ENCODE data around the gene DHX29.
A peak's percentile ranks its signal among the peaks of the same experiment; 100 is the strongest.

The DHX29 gene

DNA sequence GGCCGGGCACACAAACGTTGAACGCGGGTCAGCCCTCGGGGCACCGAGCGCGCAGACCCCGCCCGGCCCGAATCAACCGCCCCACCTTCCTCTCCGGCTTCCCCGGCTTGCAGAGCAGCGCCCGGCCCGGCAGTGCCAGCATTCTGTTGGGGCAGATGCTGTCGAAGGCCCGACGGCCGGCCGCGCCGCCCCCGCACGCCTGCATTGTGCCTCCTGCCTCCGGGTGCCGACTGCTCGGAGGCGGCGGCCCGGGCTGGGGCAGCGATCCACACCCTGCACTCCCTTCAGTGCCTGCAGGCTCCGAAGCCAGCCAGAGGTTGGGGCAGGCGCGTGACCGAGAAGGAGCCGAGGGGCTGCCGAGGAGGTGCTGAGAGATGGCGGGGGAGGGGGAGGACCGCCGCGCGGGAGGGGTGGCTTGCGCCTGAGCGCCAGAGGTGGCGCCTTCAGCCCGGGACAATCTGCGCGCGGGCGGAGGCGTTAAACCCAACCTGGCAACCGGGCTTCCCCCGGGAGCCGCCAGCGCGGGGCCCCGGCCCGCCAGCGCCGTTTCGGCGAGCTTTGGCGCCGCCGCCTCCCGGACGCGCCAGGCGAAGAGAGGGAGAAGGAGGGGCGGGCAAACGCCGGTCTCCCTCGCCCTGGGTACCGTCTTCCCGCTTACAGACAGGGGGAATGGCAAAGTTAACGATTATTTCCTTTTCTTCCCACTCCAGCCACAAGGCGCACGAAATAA is 80.4 kb downstream of the DHX29 start, which contains the start of gene MCIDAS (continued):
- TF ChIP-seq, protein P1, sequence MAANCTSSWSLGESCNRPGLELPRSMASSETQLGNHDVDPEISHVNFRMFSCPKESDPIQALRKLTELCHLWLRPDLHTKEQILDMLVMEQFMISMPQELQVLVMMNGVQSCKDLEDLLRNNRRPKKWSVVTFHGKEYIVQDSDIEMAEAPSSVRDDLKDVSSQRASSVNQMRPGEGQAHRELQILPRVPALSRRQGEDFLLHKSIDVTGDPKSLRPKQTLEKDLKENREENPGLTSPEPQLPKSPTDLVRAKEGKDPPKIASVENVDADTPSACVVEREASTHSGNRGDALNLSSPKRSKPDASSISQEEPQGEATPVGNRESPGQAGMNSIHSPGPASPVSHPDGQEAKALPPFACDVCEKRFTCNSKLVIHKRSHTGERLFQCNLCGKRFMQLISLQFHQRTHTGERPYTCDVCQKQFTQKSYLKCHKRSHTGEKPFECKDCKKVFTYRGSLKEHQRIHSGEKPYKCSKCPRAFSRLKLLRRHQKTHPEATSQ (tag by site-specific recombination; IDR thresholded peaks at IDR 0.05), result peak; percentile 54; the same call in 1 of the 2 replicates
- TF ChIP-seq ZBTB44 (tag by site-specific recombination; IDR thresholded peaks at IDR 0.05), result no peak
- TF ChIP-seq, protein P2, sequence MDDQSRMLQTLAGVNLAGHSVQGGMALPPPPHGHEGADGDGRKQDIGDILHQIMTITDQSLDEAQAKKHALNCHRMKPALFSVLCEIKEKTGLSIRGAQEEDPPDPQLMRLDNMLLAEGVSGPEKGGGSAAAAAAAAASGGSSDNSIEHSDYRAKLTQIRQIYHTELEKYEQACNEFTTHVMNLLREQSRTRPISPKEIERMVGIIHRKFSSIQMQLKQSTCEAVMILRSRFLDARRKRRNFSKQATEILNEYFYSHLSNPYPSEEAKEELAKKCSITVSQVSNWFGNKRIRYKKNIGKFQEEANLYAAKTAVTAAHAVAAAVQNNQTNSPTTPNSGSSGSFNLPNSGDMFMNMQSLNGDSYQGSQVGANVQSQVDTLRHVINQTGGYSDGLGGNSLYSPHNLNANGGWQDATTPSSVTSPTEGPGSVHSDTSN (CRISPR knock-in tag; IDR thresholded peaks at IDR 0.05), result peak; percentile 24; the same call in 1 of the 2 replicates
- TF ChIP-seq SCRT1 (tag by site-specific recombination; IDR thresholded peaks at IDR 0.05; ENCODE audit: borderline replicate concordance), result no peak
- no peak for TF ChIP-seq ZNF202 (tag by site-specific recombination; IDR thresholded peaks at IDR 0.05; ENCODE audit: borderline replicate concordance)
- 0 out of 2 replicates have a peak, but pooled peaks have one; percentile 8 for TF ChIP-seq ZNF660 (tag by site-specific recombination; IDR thresholded peaks at IDR 0.05)

DNA sequence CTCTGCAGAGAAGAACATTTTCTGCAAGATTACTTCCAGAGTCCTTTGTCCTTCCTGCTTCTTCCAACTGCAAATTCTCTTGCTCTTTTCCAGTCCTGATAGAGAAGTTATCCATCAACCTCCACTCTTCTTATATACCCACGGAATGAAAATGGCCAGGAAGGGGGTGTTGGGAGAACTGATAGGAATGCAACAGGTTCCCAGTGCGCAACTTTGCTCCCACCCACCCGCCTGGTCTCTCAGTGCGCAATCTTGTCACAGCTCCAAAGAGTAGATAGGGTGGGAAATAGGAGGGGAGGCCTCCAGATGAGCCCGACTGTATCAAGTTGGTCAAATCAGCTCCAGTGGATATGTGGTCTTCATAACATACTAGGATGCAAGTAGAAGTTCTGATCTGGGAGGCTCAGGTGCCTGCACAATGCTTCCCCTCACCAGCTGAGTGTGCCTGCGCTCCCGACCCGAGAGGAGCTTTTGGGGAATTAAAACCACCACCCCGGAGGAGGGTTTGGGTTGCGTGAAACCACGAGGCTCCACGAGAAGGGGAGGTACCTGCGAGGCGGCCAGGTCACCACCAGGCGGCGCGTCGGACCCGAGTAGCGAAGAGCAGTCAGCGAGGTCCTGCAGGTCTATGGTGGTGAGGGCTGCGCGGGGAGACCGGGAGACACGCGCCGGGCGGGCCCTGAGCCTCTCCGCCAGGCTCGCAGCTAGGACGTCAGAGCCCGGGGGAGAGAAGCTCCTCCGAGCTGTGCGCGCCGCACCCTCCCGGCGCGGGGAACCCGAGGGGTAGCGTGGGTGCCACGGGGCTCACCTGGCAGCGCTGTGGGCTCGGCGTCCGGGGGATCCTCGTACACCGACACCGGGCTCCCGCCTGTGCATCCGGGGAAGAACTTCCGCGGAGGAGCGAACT is 81.2 kb downstream of the DHX29 start:
- H3K9me3 ChIP-seq (ENCODE audit: control insufficient read depth, insufficient read depth, low read depth, low read length), result no peaks in the 10 kb centered on the region
- POLR2A ChIA-PET, result interaction anchor here (0.9 to 2.3 kb wide), 5 partner anchors 9 to 81 kb away, joined by 3 to 14 read pairs (median 4); partner anchors contain the start of genes CDC20B, DHX29 and MTREX
- peak overlapping the region; percentile 49 for H3K4me3 ChIP-seq (ENCODE audit: low read depth, low read length)
- peak overlapping the region; percentile 92 for H3K27ac ChIP-seq (ENCODE audit: extremely low read depth, low read depth, low read length)
- CTCF ChIA-PET, result interaction anchor here (0.6 to 2.9 kb wide), 31 partner anchors 9 to 676 kb away, joined by 3 to 24 read pairs (median 3); no protein-coding TSS in a partner anchor
- no peaks in the 10 kb centered on the region; the same call in 1 of the 2 replicates for H3K4me1 ChIP-seq (ENCODE audit: control insufficient read depth, insufficient read depth, low read length)
- H3K36me3 ChIP-seq (ENCODE audit: control insufficient read depth in 2 of 2, insufficient read depth in 1 of 2, low read length in 2 of 2), result peaks cover 0 to 11% of the 10 kb centered on the region in 2 experiments; a peak in 1 of 3 replicates
- TF ChIP-seq ZNF423 (tag by site-specific recombination; IDR thresholded peaks at IDR 0.05) (peak; percentile 78; the same call in 1 of the 2 replicates), ZNF837 (tag by site-specific recombination; IDR thresholded peaks at IDR 0.05) (peak; percentile 77; the same call in 1 of the 2 replicates), KLF7 (tag by site-specific recombination; IDR thresholded peaks at IDR 0.05; ENCODE audit: borderline replicate concordance) (no peak), PATZ1 (tag by site-specific recombination; IDR thresholded peaks at IDR 0.05) (peak; percentile 70), ZXDB (tag by site-specific recombination; IDR thresholded peaks at IDR 0.05) (0 out of 2 replicates have a peak, but pooled peaks have one; percentile 57), ZSCAN16 (tag by site-specific recombination; IDR thresholded peaks at IDR 0.05) (0 out of 2 replicates have a peak, but pooled peaks have one; percentile 14), SETDB1 (IDR thresholded peaks at IDR 0.05; ENCODE audit: insufficient read length, low read length) (no peak), ZNF544 (tag by site-specific recombination; IDR thresholded peaks at IDR 0.05) (no peak), TRIM28 (IDR thresholded peaks at IDR 0.05; ENCODE audit: borderline replicate concordance, low read length) (peak; percentile 15; the same call in 1 of the 2 replicates), KLF16 (tag by site-specific recombination; IDR thresholded peaks at IDR 0.05) (no peak), ZSCAN23 (tag by site-specific recombination; IDR thresholded peaks at IDR 0.05) (no peak), KLF1 (tag by site-specific recombination; IDR thresholded peaks at IDR 0.05) (no peak), GLIS1 (tag by site-specific recombination; IDR thresholded peaks at IDR 0.05) (peak; percentile 51; the same call in 1 of the 2 replicates), PRDM1 (tag by site-specific recombination; IDR thresholded peaks at IDR 0.05) (no peak), ZNF146 (tag by site-specific recombination; IDR thresholded peaks at IDR 0.05) (no peak), SCRT1 (tag by site-specific recombination; IDR thresholded peaks at IDR 0.05; ENCODE audit: borderline replicate concordance) (peak; percentile 86)
- TF ChIP-seq, protein P3, sequence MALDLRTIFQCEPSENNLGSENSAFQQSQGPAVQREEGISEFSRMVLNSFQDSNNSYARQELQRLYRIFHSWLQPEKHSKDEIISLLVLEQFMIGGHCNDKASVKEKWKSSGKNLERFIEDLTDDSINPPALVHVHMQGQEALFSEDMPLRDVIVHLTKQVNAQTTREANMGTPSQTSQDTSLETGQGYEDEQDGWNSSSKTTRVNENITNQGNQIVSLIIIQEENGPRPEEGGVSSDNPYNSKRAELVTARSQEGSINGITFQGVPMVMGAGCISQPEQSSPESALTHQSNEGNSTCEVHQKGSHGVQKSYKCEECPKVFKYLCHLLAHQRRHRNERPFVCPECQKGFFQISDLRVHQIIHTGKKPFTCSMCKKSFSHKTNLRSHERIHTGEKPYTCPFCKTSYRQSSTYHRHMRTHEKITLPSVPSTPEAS (tag by site-specific recombination; IDR thresholded peaks at IDR 0.05), result peak; percentile 11; the same call in 1 of the 2 replicates
- TF ChIP-seq, protein P4, sequence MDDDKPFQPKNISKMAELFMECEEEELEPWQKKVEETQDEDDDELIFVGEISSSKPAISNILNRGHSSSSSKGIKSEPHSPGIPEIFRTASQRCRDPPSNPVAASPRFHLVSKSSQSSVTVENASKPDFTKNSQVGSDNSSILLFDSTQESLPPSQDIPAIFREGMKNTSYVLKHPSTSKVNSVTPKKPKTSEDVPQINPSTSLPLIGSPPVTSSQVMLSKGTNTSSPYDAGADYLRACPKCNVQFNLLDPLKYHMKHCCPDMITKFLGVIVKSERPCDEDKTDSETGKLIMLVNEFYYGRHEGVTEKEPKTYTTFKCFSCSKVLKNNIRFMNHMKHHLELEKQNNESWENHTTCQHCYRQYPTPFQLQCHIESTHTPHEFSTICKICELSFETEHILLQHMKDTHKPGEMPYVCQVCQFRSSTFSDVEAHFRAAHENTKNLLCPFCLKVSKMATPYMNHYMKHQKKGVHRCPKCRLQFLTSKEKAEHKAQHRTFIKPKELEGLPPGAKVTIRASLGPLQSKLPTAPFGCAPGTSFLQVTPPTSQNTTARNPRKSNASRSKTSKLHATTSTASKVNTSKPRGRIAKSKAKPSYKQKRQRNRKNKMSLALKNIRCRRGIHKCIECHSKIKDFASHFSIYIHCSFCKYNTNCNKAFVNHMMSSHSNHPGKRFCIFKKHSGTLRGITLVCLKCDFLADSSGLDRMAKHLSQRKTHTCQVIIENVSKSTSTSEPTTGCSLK (tag by site-specific recombination; IDR thresholded peaks at IDR 0.05), result no peak

Measured in HEK293 (cell line).